Renal pelvis (tissue), 4 donors: ENCODE measurements around the gene TSPAN9. TPM values are rescaled to one million over a fixed set of nuclear protein-coding genes. Genes with fewer than 3 reads are reported as not detected.

Source experiments
- DNase-seq: peaks from one replicate; pipeline ENCODE4 v3.0.0-alpha.2; 2013
- polyA plus RNA-seq, 3 donors: library from polyadenylated mRNA; unstranded; fragments of 120-200 nt; gene quantifications; one replicate each; pipeline ENCODE4 v1.2.1, GENCODE V29; 2013; ENCODE audit not compliant: insufficient read length in 3 of 3

Gene TSPAN9
- polyA plus RNA-seq, 3 donors: 69.0 to 86.6 (median 83.3) TPM

GRCh38 chr12:3266638-3267037, 189.5 kb downstream of the TSPAN9 start:
- DNase-seq: no peak

GRCh38 chr12:3267690-3268089, 190.5 kb downstream of the TSPAN9 start:
- no peak for DNase-seq

- no peak for DNase-seq
Observed at GRCh38 chr12:3269594-3269993, 192.4 kb downstream of the TSPAN9 start.

DNA sequence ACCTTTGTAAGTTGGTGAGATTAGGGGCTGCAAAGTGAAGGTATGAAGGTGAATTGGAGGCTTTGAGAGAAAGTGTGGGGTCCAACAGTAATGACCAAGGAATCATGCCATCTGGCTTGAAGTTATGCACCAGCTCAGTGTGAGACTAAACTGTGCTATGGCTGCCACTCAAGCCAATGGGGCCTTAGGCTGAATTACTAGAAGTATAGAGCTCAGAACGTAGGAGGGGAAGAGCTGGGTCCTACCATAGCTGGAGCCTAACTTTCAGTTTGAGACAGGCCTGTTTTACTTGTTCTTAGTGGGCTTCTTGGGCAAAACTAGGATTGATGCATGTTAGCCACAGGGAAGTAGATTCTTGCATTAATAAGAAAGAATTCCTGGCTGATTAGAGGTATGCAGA, 194.0 kb downstream of the TSPAN9 start:
- DNase-seq: no peak

DNA sequence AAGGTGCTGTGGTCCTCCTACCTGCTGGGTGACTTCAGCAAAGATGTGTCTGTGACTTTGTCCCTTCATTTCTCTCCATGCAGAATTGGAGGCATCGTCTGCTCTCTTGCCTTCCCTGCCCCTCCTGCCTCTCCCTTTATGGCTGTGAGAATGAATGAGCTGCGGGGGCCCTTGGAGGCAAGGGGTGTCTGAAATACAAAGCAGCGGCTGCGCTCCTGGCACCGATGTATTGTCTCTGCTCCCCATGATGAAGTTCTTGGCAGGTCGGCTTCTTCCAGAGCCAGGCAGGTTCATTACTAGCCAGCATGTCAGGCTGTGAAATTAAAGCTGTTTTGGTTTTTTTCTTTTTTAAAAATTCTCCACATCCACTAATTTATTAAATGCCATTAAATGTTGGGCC, 194.5 kb downstream of the TSPAN9 start:
- no peak for DNase-seq

- no peak for DNase-seq
Observed at GRCh38 chr12:3272958-3273357, 195.8 kb downstream of the TSPAN9 start.

DNA sequence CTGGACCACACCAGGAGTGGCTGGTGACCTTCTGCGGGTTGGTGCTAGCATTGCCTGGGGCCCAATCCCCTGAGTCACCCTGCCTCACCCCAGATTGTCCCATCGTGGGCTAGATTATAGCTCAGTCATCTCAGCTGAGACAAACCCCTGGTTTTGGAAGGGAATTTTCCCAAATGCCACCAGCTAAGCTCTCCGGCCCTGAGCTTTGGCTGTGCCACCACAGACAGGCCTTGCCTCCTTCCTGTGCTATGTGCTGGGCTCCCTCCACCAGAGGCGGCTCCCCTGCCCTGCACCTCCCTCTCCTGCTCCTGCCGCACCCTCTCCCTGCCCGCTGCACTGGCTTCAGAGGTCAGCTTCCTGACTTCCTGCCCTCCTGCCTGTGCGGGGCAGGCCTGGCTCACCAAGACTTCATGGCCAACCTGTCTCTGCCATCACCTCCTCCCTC, 196.3 kb downstream of the TSPAN9 start:
- DNase-seq: no peak

DNA sequence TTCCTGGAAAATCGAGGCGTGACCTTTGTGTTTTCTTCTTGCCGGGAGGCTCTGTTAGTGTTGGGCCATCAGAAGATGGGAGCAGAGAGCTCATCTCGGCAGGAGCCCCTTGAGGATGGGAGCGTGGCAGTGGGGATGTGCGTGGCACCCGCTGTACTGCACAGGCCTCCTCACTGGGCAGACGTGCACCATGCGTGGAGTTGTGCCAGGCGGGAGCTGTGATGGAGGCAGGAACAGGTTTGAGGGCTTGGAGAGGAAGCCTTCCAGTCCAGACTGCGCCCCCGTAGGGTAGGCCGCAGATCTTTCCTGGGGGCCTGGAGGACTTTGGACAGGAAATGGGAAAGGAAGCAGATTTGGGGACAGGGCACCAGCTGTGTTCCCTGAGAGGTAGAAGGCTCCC, 197.5 kb downstream of the TSPAN9 start:
- no peak for DNase-seq

- DNase-seq: no peak
Observed at GRCh38 chr12:3275171-3276041, 198.2 kb downstream of the TSPAN9 start.

DNA sequence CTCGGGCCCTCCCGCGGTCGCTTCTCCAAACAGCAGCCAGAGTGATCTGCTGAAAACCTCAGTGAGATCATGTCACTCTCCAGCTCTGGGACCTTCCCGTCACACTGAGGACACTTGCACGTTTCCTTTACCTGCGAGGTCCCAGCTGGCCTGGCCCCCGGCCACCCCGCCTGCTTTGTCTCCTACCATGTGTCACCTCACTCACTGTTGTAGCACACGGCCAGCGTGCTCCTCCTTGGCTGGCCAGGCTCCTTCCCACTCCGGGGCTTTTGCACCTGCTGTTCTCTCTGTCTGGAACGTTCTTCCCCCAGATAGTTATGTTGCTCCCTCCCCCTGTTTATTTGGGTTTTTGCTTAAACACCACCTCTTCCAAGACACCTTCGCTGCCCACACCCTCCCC, 199.0 kb downstream of the TSPAN9 start:
- no peak for DNase-seq

DNA sequence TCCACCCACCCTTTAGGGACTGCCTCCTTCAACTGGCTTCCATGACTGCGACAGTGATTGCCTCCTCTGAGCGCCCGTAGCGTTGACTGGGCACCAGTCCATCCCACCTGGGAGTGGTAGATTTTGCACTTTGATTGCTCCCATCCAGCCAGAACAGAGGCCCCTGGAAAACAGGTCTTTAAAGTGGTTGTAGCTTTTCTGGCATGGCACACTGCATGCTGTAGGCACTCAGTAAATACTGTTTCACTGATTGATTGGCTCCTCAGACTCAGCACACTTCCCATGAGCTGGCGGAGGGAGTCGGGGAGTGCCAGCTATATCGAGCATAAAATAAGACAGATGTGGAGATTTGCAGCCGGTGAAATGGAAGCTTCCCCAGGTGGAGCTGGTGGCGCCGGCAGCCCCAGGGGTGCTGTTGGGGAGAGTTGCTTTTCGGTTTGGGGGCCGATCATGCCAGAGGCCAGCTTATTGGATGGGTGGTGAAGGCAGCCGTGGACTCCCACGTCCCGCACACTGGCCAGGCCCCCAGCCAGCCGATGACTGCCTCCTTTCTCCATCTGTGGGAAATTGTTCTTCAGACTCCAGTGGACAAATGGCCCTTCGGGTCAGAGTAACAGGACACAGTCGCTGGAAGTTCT, 200.2 kb downstream of the TSPAN9 start:
- no peak for DNase-seq

DNA sequence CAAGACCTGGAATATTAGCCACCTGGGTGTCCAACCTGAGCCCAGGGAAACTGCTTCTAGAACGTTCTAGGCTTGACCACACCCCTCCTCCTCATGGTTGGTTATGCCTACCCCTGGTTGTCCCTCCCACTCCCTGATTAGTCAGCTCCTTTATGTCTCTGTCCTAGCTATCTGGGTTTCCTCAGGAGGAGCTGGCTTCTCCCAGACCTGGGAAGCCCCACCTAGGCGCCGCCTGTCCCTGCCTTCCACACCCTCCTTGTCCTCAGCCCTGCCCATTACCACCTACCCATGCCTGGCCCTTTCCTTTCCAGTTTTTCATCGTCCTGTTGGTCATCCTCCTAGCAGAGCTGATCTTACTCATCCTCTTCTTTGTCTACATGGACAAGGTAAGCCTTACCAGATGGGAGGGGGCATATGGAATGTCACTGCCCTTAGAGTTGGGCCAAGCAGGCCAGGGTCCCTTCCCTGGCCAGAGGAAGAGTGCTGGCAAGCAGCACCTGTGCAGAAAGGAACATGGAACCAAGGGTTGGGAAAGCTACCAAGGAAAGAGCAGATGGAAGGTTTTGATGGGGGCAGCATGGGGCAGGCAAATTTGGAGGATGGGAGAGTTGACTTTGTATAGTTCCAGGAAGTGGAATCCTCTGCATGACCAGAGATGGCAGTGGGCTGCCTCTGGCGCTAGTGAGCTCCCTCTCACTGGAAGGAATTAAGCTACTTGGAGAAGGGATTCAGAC, 201.7 kb downstream of the TSPAN9 start:
- DNase-seq: no peak

GRCh38 chr12:3279415-3279780, 202.2 kb downstream of the TSPAN9 start:
- no peak for DNase-seq

DNA sequence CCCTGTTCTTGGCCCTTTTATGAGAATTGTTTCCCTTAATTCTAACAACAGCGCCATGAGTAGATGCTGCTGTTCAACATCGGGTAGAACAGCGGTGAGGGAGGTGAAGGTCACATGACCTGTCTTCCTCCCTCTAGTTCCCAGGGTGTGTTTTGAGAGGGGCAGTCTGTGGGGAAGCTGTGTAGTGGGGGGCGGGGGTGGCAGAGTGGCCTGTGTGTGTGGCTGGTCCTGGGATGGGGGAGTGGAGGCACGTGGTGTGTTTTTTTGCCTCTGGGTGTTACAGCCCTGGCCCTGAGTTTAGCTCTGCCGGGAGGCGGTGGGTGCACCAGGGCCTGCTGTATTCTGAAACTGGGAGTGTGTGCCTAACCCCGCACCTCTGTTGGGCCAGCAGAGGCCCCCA, 202.7 kb downstream of the TSPAN9 start:
- no peak for DNase-seq

DNA sequence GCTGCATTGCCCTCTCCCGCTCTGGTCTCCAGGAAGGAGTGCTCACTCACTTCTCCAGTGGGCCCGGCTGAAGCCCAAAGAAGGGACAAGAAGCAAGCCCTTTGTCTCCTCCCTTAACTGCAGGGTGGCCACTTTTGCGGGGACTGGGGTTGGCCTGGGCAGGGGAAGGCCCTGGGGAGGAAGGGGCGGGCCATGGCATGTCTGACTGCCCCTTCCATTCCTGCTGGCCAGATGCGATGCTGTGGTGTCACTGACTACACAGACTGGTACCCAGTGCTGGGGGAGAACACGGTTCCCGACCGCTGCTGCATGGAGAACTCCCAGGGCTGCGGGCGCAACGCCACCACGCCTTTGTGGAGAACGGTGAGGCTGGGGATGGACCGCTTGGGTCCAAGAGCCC, 203.8 kb downstream of the TSPAN9 start:
- DNase-seq: no peak

DNA sequence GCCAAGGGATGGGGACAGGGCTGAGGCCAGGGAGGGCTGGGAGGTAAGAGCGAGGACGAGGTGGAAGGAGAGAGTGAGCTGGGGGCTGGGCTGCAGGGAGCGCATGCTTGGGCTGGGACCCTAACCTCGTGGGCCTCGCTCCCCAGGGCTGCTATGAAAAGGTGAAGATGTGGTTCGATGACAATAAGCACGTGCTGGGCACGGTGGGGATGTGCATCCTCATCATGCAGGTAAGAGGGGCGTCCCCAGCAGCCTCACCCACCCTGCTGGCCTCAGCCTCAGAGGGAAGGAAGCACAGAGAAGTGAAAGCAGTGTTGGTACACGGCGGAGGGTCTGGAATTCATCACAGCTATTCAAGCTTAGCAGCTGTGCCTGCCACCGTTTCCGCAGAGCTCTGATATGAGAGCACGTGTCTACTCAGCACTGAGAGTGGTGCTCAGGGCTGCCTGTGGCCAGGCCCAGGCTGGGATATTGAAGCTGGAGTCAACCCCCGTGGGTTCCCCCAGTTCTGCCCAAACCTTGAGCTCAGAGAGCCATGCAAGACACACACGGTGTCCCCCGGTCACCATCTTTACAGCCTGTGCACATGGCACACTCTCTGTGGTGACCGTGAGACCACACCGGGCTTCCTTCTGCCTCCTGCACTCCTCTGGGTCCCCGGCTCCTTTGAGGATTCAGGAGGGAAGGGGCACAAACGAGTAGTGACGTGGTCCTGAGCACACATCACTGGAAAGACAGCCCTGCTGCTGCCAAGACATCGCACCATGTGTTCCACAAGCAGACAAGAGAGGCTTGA, 204.6 kb downstream of the TSPAN9 start:
- no peak for DNase-seq

GRCh38 chr12:3282384-3282670, 205.1 kb downstream of the TSPAN9 start:
- no peak for DNase-seq

- DNase-seq: no peak
Observed at GRCh38 chr12:3283137-3283680, 206.0 kb downstream of the TSPAN9 start.

- DNase-seq: no peak
Observed at GRCh38 chr12:3284405-3284804, 207.2 kb downstream of the TSPAN9 start.

GRCh38 chr12:3285570-3285969, 208.4 kb downstream of the TSPAN9 start:
- no peak for DNase-seq

DNA sequence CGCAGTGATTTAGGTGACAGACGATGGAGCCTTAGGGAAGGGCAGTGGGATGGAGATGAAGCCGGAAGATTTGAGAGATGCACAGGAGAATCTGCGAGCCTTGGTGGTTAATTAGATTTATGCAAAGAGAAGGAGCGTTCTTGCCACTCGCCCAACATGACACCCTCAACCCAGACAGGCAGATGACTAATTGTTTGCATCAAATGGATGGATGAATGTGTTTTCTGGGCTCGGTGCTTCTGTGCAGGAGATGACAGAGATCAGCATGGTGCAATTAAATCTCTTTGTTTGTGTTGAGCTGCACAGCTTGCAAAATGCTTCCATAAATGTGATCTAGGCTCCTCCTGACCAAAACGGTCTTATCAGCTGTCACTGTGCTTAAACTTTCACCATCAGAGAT, 211.5 kb downstream of the TSPAN9 start:
- no peak for DNase-seq

GRCh38 chr12:3289702-3290101, 212.5 kb downstream of the TSPAN9 start:
- no peak for DNase-seq
